ENCODE data around the gene EPG5.
A peak's percentile ranks its signal among the peaks of the same experiment; 100 is the strongest.
"Not testable (repeated sequence)": the region's sequence is repeated elsewhere in the genome, so short reads cannot be mapped to it uniquely, and the experiment has no call there.

EPG5 gene

DNA sequence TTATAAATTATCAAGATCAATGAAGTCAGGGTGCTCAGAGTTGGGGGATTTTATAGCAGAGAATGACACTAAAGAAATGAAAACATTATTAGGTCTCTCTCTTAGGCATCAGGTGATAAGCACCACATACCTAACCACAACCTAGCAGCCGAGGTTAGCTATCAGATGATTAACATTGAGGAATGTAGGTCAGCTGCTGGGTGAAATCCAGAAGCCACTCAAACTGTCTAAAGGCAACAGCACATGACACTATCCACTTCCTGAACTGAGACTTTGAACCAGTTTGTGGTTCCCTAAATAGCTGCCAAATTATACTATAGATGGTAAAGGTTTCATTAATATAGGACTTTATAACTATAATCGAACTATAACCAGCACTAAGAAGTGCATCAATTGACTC is 4.7 kb downstream of the EPG5 start:
- Histone ChIP-seq H3K27me3 (ENCODE audit: insufficient read depth, low read length, poor library complexity) (no peaks in the 10 kb centered on the region), H2AFZ (ENCODE audit: low read depth, low read length) (no peak overlapping the region), H3K4me3 (ENCODE audit: low read depth in 1 of 2, low read length in 2 of 2) (no peak overlapping the region), H4K20me1 (ENCODE audit: insufficient read depth, low read length) (peaks cover 10% of the 10 kb centered on the region; the same call in 1 of the 2 replicates), H3K79me2 (ENCODE audit: insufficient read depth, low read length) (peaks cover 73% of the 10 kb centered on the region), H3K4me2 (ENCODE audit: insufficient read depth, low read length) (peak overlapping the region; percentile 25; the same call in 1 of the 2 replicates), H3K9me3 (ENCODE audit: insufficient read depth, low read length, severe bottlenecking) (no peaks in the 10 kb centered on the region), H3K4me1 (ENCODE audit: insufficient read depth, low read length) (peaks cover 53% of the 10 kb centered on the region), H3K9ac (ENCODE audit: low read depth, low read length) (no peak overlapping the region), H3K27ac (ENCODE audit: low read length) (peak overlapping the region; percentile 6), H3K36me3 (ENCODE audit: insufficient read depth, low read length) (peaks cover 3% of the 10 kb centered on the region; the same call in 1 of the 2 replicates)
- ATAC-seq (ENCODE audit: insufficient read depth, low read depth) (peak; percentile 54), DNase-seq (peak; percentile 43)
- TF ChIP-seq, protein P1, sequence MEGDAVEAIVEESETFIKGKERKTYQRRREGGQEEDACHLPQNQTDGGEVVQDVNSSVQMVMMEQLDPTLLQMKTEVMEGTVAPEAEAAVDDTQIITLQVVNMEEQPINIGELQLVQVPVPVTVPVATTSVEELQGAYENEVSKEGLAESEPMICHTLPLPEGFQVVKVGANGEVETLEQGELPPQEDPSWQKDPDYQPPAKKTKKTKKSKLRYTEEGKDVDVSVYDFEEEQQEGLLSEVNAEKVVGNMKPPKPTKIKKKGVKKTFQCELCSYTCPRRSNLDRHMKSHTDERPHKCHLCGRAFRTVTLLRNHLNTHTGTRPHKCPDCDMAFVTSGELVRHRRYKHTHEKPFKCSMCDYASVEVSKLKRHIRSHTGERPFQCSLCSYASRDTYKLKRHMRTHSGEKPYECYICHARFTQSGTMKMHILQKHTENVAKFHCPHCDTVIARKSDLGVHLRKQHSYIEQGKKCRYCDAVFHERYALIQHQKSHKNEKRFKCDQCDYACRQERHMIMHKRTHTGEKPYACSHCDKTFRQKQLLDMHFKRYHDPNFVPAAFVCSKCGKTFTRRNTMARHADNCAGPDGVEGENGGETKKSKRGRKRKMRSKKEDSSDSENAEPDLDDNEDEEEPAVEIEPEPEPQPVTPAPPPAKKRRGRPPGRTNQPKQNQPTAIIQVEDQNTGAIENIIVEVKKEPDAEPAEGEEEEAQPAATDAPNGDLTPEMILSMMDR (IDR thresholded peaks at IDR 0.05; ENCODE audit: borderline replicate concordance, extremely low read depth, low read length, poor library complexity, severe bottlenecking): no peak
- TF ChIP-seq EZH2 (IDR thresholded peaks at IDR 0.05; ENCODE audit: borderline replicate concordance, low read depth, low read length, severe bottlenecking): no peak

DNA sequence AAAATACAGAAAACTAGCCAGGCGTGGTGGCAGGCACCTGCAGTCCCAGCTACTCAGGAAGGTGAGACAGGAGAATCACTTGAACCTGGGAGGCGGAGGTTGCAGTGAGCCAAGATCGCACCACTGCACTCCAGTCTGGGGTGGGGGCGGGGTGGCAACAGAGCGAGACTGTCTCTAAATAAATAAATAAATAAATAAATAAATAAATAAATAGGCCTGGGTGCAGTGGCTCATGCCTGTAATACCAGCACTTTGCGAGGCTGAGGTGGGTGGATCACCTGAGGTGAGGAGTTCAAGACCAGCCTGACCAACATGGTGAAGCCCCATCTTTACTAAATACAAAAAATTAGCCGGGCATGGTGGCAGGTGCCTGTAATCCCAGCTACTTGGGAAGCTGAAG is 7.6 kb downstream of the EPG5 start:
- H3K36me3 ChIP-seq (ENCODE audit: insufficient read depth, low read length): peaks cover 19% of the 10 kb centered on the region
- ATAC-seq (ENCODE audit: insufficient read depth, low read depth); H3K27ac ChIP-seq (ENCODE audit: low read length); H2AFZ ChIP-seq (ENCODE audit: low read depth, low read length); H3K4me2 ChIP-seq (ENCODE audit: insufficient read depth, low read length); H3K27me3 ChIP-seq (ENCODE audit: insufficient read depth, low read length, poor library complexity); H3K9me3 ChIP-seq (ENCODE audit: insufficient read depth, low read length, severe bottlenecking); DNase-seq; H3K9ac ChIP-seq (ENCODE audit: low read depth, low read length); H3K4me3 ChIP-seq (ENCODE audit: low read depth in 1 of 2, low read length in 2 of 2): not testable (repeated sequence)
- H3K79me2 ChIP-seq (ENCODE audit: insufficient read depth, low read length): peaks cover 58% of the 10 kb centered on the region
- peaks cover 32% of the 10 kb centered on the region for H3K4me1 ChIP-seq (ENCODE audit: insufficient read depth, low read length)
- peaks cover 16% of the 10 kb centered on the region; the same call in 1 of the 2 replicates for H4K20me1 ChIP-seq (ENCODE audit: insufficient read depth, low read length)

DNA sequence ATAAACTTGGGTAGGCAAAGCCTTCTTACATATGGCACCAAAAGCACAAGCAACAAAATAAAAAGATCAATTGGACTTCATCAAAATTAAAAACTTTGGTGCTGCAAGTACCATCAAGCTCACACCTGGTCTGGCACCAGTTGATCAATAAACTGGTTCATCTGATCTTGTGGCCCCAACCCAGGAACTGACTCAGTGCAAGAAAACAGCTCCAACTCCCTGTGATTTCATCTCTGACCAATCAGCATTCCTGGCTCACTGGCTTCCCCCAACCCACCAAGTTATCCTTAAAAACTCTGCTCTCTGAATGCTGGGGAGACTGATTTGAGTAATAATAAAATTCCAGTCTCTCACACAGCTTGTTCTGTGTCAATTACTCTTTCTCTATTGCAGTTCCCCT is 8.4 kb downstream of the EPG5 start:
- Histone ChIP-seq H3K9me3 (ENCODE audit: insufficient read depth, low read length, severe bottlenecking) (no peaks in the 10 kb centered on the region), H3K27me3 (ENCODE audit: insufficient read depth, low read length, poor library complexity) (no peaks in the 10 kb centered on the region), H3K79me2 (ENCODE audit: insufficient read depth, low read length) (peaks cover 52% of the 10 kb centered on the region), H3K36me3 (ENCODE audit: insufficient read depth, low read length) (peaks cover 26% of the 10 kb centered on the region), H4K20me1 (ENCODE audit: insufficient read depth, low read length) (peaks cover 16% of the 10 kb centered on the region; the same call in 1 of the 2 replicates), H3K4me1 (ENCODE audit: insufficient read depth, low read length) (peaks cover 24% of the 10 kb centered on the region), H3K4me3 (ENCODE audit: low read depth in 1 of 2, low read length in 2 of 2) (no peak overlapping the region), H3K9ac (ENCODE audit: low read depth, low read length) (no peak overlapping the region), H2AFZ (ENCODE audit: low read depth, low read length) (no peak overlapping the region), H3K4me2 (ENCODE audit: insufficient read depth, low read length) (no peak overlapping the region), H3K27ac (ENCODE audit: low read length) (no peak overlapping the region)
- DNase-seq (no peak), ATAC-seq (ENCODE audit: insufficient read depth, low read depth) (no peak)
- no peak for TF ChIP-seq EZH2 (IDR thresholded peaks at IDR 0.05; ENCODE audit: borderline replicate concordance, low read depth, low read length, severe bottlenecking)
- TF ChIP-seq, protein P1 (IDR thresholded peaks at IDR 0.05; ENCODE audit: borderline replicate concordance, extremely low read depth, low read length, poor library complexity, severe bottlenecking): no peak

DNA sequence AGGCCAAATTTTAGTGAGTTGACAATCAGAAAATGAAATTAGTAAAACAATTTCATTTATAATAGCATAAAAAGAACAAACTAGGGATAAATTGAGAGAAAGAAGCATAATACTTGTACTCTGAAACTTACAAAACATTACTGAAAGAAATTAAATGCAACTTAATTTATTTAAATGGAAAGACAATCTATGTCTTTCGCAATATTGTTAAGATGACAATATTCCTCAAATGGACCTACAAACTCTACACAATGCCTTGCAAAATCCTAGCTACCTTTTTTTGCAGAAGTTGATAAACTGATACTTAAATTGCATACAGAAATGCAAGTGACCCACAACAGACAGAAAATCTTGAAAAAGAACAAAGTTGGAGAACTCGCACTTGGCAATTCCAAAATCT is 9.1 kb downstream of the EPG5 start:
- TF ChIP-seq, protein P1 (IDR thresholded peaks at IDR 0.05; ENCODE audit: borderline replicate concordance, extremely low read depth, low read length, poor library complexity, severe bottlenecking): no peak
- TF ChIP-seq EZH2 (IDR thresholded peaks at IDR 0.05; ENCODE audit: borderline replicate concordance, low read depth, low read length, severe bottlenecking): no peak
- H3K4me1 ChIP-seq (ENCODE audit: insufficient read depth, low read length): peaks cover 17% of the 10 kb centered on the region
- ATAC-seq (ENCODE audit: insufficient read depth, low read depth): no peak
- H3K4me3 ChIP-seq (ENCODE audit: low read depth in 1 of 2, low read length in 2 of 2): no peak overlapping the region
- peaks cover 16% of the 10 kb centered on the region; the same call in 1 of the 2 replicates for H4K20me1 ChIP-seq (ENCODE audit: insufficient read depth, low read length)
- H3K79me2 ChIP-seq (ENCODE audit: insufficient read depth, low read length): peaks cover 45% of the 10 kb centered on the region
- H3K27ac ChIP-seq (ENCODE audit: low read length): no peak overlapping the region
- peaks cover 33% of the 10 kb centered on the region for H3K36me3 ChIP-seq (ENCODE audit: insufficient read depth, low read length)
- no peaks in the 10 kb centered on the region for H3K9me3 ChIP-seq (ENCODE audit: insufficient read depth, low read length, severe bottlenecking)
- H3K4me2 ChIP-seq (ENCODE audit: insufficient read depth, low read length): no peak overlapping the region
- H3K9ac ChIP-seq (ENCODE audit: low read depth, low read length): no peak overlapping the region
- H2AFZ ChIP-seq (ENCODE audit: low read depth, low read length): no peak overlapping the region
- no peak for DNase-seq
- no peaks in the 10 kb centered on the region for H3K27me3 ChIP-seq (ENCODE audit: insufficient read depth, low read length, poor library complexity)

Measured in DND-41 (cell line).